ENCODE data around the gene PLVAP. TPM values are rescaled to one million over a fixed set of nuclear protein-coding genes. Genes with fewer than 3 reads are reported as not detected.

PLVAP gene
- total RNA-seq: 10 to 100 TPM in 4 of 9 donors, 1 to 10 TPM in 5; 7.1 to 52.8 (median 9.5) TPM
- 10 to 100 TPM; 26.4 to 50.1 TPM for polyA plus RNA-seq
- long read RNA-seq, donor 1, transcript PLVAP-201 (6 exons, 2,305 nt): major isoform, 6 of 7 reads
- long read RNA-seq, donor 1, partial matches to known transcripts: 0 of 7 reads
- long read RNA-seq, donor 1, other reads (novel, unspliced or antisense): 1 of 7 reads
- long read RNA-seq, donor 2, transcript PLVAP-201 (6 exons, 2,305 nt): major isoform, 23 of 24 reads
- long read RNA-seq, donor 2, partial matches to known transcripts: 0 of 24 reads
- long read RNA-seq, donor 2, other reads (novel, unspliced or antisense): 1 of 24 reads
- long read RNA-seq, donor 3, partial matches to known transcripts: 0 of 3 reads
- long read RNA-seq, donor 3, other reads (novel, unspliced or antisense): 1 of 3 reads

- ATAC-seq: peak; percentile 58 to 84 (median 71)
- peak within 1 kb of the TSS in 9 of 12 donors; percentile 6 to 56 (median 38) for H3K4me3 ChIP-seq
- WGBS, 4 donors: 45 to 50% (median 48%) methylated on average over 34 to 39 of the region's 39 CpGs
Observed at GRCh38 chr19:17376935-17377600, at the start of gene PLVAP. TSS of gene PLVAP (minus strand) at chr19:17377342. CDS start at chr19:17377288, 54 bp downstream.

GRCh38 chr19:17424743-17425365 is 47.7 kb upstream of the PLVAP start:
- TF ChIP-seq POLR2A (IDR thresholded peaks at IDR 0.05) (no peak), CTCF (IDR thresholded peaks at IDR 0.05) (peak in 10 of 12 donors; percentile 14 to 46 (median 32))
- 27 to 41% (median 33%) methylated on average over 18 to 27 of the region's 27 CpGs for WGBS, 4 donors
- peaks cover 0 to 15% (median 6%) of the 10 kb centered on the region in 12 donors for H3K4me1 ChIP-seq
- H3K27ac ChIP-seq: no peak overlapping the region
- peak; percentile 18 to 54 (median 43) for ATAC-seq
- H3K4me3 ChIP-seq: no peak overlapping the region
- DNase-seq: peak in 1 of 5 donors; percentile 24
- intact Hi-C loops (cut with DNase I): loop anchor here in 1 of 10 donors (5.0 kb wide), 1 partner anchor 37 kb away; the partner anchor contains the start of gene NXNL1
- H3K27me3 ChIP-seq: no peaks in the 10 kb centered on the region
- H3K36me3 ChIP-seq: peaks cover 0 to 11% (median 0%) of the 10 kb centered on the region in 9 donors
- no peaks in the 10 kb centered on the region for H3K9me3 ChIP-seq

More at GRCh38 chr19:17376935-17377600, at the start of gene PLVAP:
- Histone ChIP-seq H3K27me3 (peaks cover 0 to 13% (median 0%) of the 10 kb centered on the region in 9 donors), H3K36me3 (no peaks in the 10 kb centered on the region), H3K9me3 (no peaks in the 10 kb centered on the region), H3K4me1 (peaks cover 0 to 14% (median 5%) of the 10 kb centered on the region in 12 donors), H3K27ac (peak within 1 kb of the TSS in 2 of 12 donors; percentile 12 to 29)
- peak in 4 of 5 donors; percentile 40 to 48 (median 46) for DNase-seq
- intact Hi-C loops (cut with DNase I): no loop called here
- TF ChIP-seq POLR2A (IDR thresholded peaks at IDR 0.05): no peak
- TF ChIP-seq CTCF (IDR thresholded peaks at IDR 0.05): no peak

GRCh38 chr19:17423429-17424208 is 46.5 kb upstream of the PLVAP start:
- Histone ChIP-seq H3K4me3 (no peak overlapping the region), H3K4me1 (peaks cover 0 to 23% (median 10%) of the 10 kb centered on the region in 12 donors), H3K9me3 (no peaks in the 10 kb centered on the region), H3K27ac (no peak overlapping the region), H3K36me3 (peaks cover 0 to 11% (median 0%) of the 10 kb centered on the region in 9 donors), H3K27me3 (no peaks in the 10 kb centered on the region)
- ATAC-seq (no peak), DNase-seq (no peak)
- intact Hi-C loops (cut with DNase I): loop anchor here in 1 of 10 donors (5.0 kb wide), 1 partner anchor 39 kb away; the partner anchor contains the start of gene NXNL1
- TF ChIP-seq CTCF (IDR thresholded peaks at IDR 0.05) (no peak), POLR2A (IDR thresholded peaks at IDR 0.05) (no peak)
- 90 to 95% (median 94%) methylated on average over 16 to 20 of the region's 20 CpGs for WGBS, 4 donors
